GM23338 (cell line): ENCODE data around the gene OR8B12. TPM values are rescaled to one million over a fixed set of nuclear protein-coding genes. Genes with fewer than 3 reads are reported as not detected.

Experiments
- ATAC-seq: fragments of 200-7000 bp; cut with Tn5 transposase; 3 replicates; pipeline ENCODE4 v1.9.1; 2020
- DNase-seq: peaks from one replicate; pipeline ENCODE4 v3.0.0-alpha.2; 2015; ENCODE audit warnings: low spot score
- H2AFZ ChIP-seq: fragments of 200-600 bp; sonication (generic); 2 replicates; pipeline ENCODE4 v1.8.0; 2016; ENCODE audit warnings: antibody characterized with exemption, mild to moderate bottlenecking, moderate library complexity
- H3F3A ChIP-seq: fragments of 200-600 bp; sonication (generic); replicated peaks from 2 replicates; pipeline ENCODE4 v1.8.0; 2017; ENCODE audit warnings: antibody characterized with exemption, mixed run types, low read depth
- H3K27ac ChIP-seq: fragments of 200-600 bp; sonication (generic); 2 replicates; pipeline ENCODE4 v1.6.1; 2016; ENCODE audit warnings: low read depth
- H3K27me3 ChIP-seq: fragments of 200-600 bp; sonication (generic); 2 replicates; pipeline ENCODE4 v1.8.0; 2016; ENCODE audit warnings: mild to moderate bottlenecking, mixed run types, moderate library complexity; ENCODE audit not compliant: insufficient read depth
- H3K36me3 ChIP-seq: fragments of 200-600 bp; sonication (generic); 2 replicates; pipeline ENCODE4 v1.8.0; 2016; ENCODE audit warnings: mild to moderate bottlenecking; ENCODE audit not compliant: insufficient read depth
- H3K4me1 ChIP-seq: fragments of 200-600 bp; sonication (generic); 2 replicates; pipeline ENCODE4 v1.8.0; 2016; ENCODE audit warnings: mild to moderate bottlenecking, moderate library complexity; ENCODE audit not compliant: insufficient read depth
- H3K4me2 ChIP-seq: fragments of 200-600 bp; sonication (generic); 2 replicates; pipeline ENCODE4 v1.7.1; 2017; ENCODE audit warnings: mixed run types
- H3K4me3 ChIP-seq: fragments of 200-600 bp; sonication (generic); 2 replicates; pipeline ENCODE4 v1.6.1; 2016; ENCODE audit warnings: mixed run types
- H3K79me2 ChIP-seq: fragments of 200-600 bp; sonication (generic); replicated peaks from 2 replicates; pipeline ENCODE4 v1.8.0; 2017; ENCODE audit warnings: mild to moderate bottlenecking; ENCODE audit not compliant: insufficient read depth
- H3K9me2 ChIP-seq: fragments of 200-600 bp; sonication (generic); 2 replicates; pipeline ENCODE4 v1.8.0; 2017; ENCODE audit not compliant: insufficient read depth
- H4K20me1 ChIP-seq: fragments of 200-600 bp; sonication (generic); replicated peaks from 2 replicates; pipeline ENCODE4 v1.8.0; 2017; ENCODE audit warnings: mild to moderate bottlenecking; ENCODE audit not compliant: insufficient read depth
- H3K27ac Mint-ChIP-seq: 2 replicates; pipeline ENCODE4 v1.8.0; 2020; ENCODE audit warnings: inconsistent platforms, mild to moderate bottlenecking, moderate library complexity, mixed read lengths
- H3K27me3 Mint-ChIP-seq: 3 replicates; pipeline ENCODE4 v1.8.0; 2022; ENCODE audit warnings: low read depth, mild to moderate bottlenecking, moderate library complexity, mixed read lengths, inconsistent platforms; ENCODE audit not compliant: insufficient read depth, poor library complexity
- H3K36me3 Mint-ChIP-seq: 3 replicates; pipeline ENCODE4 v1.8.0; 2021; ENCODE audit warnings: low read depth, mild to moderate bottlenecking, inconsistent platforms, moderate library complexity, mixed read lengths
- H3K4me1 Mint-ChIP-seq: 3 replicates; pipeline ENCODE4 v1.8.0; 2020; ENCODE audit warnings: mild to moderate bottlenecking, inconsistent platforms, mixed read lengths
- H3K4me3 Mint-ChIP-seq: 3 replicates; pipeline ENCODE4 v1.8.0; 2021; ENCODE audit warnings: moderate library complexity, mild to moderate bottlenecking, inconsistent platforms, mixed read lengths
- H3K9me3 Mint-ChIP-seq: 3 replicates; pipeline ENCODE4 v1.8.0; 2020; ENCODE audit warnings: moderate library complexity, mild to moderate bottlenecking, inconsistent platforms, mixed read lengths
- polyA plus RNA-seq: library from polyadenylated mRNA; unstranded; fragments of >200 nt; fragmentation: Nextera tagmentation; extraction: Ambion mirVana; gene quantifications from 2 replicates; pipeline ENCODE4 v1.2.1, GENCODE V29; 2016
- total RNA-seq: library from RNA; depleted of rRNA; stranded (reverse); fragments of >200 nt; shearing (Covaris generic); gene quantifications from 2 replicates; pipeline ENCODE4 v1.2.3, GENCODE V29; 2014
- TF ChIP-seq, protein P1 (sequence below), 2 experiments: fragments of 200-600 bp in 1 of 2; sonication (generic) in 1 of 2; conservative IDR thresholded peaks; 2 replicates each; pipeline versions ENCODE4 v1.5.1 to v1.6.1; 2016 to 2017; ENCODE audit warnings: antibody characterized with exemption in 2 of 2, low read depth in 2 of 2, mild to moderate bottlenecking in 2 of 2, moderate library complexity in 1 of 2
- TF ChIP-seq, protein P2 (sequence below): fragments of 250-450 bp; sonication (Bioruptor Pico); IDR thresholded peaks from 2 replicates; pipeline ENCODE4 v1.5.0; 2020; ENCODE audit warnings: mild to moderate bottlenecking, moderate library complexity
- TF ChIP-seq, protein P3 (sequence below): IDR thresholded peaks from one replicate; pipeline ENCODE4 v1.6.1; 2018; ENCODE audit warnings: antibody characterized with exemption; ENCODE audit not compliant: unreplicated experiment

The OR8B12 gene
- total and polyA plus RNA-seq, 2 experiments from 2014 or later, result not detected

DNA sequence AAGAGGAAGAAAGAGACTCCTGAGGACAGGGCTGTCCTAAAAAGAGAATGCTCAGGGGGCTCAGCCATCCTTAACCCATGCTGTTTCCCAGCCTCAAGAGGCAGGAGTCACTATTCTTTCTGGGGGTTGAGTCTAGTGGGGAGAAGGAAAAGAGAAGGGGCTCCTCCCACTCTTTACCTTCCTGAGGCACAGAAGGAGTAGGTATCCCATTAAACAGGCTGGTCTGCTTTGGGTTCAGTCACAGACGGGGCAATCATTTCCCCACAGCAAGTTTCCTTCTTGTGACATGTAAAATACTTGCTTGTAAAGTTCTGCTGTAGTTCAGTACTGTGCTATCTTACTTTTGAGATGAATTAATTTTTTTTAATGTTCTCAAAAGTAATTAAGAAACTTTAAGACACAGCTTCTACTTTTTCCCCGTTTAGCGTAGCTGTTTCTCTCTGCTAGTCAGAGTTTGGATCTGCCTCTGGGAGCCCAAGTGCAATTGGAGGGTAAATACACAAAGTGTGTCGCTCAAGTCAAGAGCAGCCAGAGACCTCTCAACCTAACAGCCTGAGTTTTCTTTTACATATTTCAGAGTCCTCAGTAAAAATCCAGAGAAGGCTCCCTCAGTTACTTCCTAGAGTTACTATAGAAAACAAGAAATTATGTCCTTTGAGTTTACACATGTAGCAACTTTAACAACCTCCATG lies 41.4 kb upstream of the OR8B12 start (continued):
- TF ChIP-seq, protein P1, sequence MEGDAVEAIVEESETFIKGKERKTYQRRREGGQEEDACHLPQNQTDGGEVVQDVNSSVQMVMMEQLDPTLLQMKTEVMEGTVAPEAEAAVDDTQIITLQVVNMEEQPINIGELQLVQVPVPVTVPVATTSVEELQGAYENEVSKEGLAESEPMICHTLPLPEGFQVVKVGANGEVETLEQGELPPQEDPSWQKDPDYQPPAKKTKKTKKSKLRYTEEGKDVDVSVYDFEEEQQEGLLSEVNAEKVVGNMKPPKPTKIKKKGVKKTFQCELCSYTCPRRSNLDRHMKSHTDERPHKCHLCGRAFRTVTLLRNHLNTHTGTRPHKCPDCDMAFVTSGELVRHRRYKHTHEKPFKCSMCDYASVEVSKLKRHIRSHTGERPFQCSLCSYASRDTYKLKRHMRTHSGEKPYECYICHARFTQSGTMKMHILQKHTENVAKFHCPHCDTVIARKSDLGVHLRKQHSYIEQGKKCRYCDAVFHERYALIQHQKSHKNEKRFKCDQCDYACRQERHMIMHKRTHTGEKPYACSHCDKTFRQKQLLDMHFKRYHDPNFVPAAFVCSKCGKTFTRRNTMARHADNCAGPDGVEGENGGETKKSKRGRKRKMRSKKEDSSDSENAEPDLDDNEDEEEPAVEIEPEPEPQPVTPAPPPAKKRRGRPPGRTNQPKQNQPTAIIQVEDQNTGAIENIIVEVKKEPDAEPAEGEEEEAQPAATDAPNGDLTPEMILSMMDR (conservative IDR thresholded peaks at IDR 0.05; ENCODE audit: low read depth in 2 of 2), result no peak
- TF ChIP-seq, protein P2, sequence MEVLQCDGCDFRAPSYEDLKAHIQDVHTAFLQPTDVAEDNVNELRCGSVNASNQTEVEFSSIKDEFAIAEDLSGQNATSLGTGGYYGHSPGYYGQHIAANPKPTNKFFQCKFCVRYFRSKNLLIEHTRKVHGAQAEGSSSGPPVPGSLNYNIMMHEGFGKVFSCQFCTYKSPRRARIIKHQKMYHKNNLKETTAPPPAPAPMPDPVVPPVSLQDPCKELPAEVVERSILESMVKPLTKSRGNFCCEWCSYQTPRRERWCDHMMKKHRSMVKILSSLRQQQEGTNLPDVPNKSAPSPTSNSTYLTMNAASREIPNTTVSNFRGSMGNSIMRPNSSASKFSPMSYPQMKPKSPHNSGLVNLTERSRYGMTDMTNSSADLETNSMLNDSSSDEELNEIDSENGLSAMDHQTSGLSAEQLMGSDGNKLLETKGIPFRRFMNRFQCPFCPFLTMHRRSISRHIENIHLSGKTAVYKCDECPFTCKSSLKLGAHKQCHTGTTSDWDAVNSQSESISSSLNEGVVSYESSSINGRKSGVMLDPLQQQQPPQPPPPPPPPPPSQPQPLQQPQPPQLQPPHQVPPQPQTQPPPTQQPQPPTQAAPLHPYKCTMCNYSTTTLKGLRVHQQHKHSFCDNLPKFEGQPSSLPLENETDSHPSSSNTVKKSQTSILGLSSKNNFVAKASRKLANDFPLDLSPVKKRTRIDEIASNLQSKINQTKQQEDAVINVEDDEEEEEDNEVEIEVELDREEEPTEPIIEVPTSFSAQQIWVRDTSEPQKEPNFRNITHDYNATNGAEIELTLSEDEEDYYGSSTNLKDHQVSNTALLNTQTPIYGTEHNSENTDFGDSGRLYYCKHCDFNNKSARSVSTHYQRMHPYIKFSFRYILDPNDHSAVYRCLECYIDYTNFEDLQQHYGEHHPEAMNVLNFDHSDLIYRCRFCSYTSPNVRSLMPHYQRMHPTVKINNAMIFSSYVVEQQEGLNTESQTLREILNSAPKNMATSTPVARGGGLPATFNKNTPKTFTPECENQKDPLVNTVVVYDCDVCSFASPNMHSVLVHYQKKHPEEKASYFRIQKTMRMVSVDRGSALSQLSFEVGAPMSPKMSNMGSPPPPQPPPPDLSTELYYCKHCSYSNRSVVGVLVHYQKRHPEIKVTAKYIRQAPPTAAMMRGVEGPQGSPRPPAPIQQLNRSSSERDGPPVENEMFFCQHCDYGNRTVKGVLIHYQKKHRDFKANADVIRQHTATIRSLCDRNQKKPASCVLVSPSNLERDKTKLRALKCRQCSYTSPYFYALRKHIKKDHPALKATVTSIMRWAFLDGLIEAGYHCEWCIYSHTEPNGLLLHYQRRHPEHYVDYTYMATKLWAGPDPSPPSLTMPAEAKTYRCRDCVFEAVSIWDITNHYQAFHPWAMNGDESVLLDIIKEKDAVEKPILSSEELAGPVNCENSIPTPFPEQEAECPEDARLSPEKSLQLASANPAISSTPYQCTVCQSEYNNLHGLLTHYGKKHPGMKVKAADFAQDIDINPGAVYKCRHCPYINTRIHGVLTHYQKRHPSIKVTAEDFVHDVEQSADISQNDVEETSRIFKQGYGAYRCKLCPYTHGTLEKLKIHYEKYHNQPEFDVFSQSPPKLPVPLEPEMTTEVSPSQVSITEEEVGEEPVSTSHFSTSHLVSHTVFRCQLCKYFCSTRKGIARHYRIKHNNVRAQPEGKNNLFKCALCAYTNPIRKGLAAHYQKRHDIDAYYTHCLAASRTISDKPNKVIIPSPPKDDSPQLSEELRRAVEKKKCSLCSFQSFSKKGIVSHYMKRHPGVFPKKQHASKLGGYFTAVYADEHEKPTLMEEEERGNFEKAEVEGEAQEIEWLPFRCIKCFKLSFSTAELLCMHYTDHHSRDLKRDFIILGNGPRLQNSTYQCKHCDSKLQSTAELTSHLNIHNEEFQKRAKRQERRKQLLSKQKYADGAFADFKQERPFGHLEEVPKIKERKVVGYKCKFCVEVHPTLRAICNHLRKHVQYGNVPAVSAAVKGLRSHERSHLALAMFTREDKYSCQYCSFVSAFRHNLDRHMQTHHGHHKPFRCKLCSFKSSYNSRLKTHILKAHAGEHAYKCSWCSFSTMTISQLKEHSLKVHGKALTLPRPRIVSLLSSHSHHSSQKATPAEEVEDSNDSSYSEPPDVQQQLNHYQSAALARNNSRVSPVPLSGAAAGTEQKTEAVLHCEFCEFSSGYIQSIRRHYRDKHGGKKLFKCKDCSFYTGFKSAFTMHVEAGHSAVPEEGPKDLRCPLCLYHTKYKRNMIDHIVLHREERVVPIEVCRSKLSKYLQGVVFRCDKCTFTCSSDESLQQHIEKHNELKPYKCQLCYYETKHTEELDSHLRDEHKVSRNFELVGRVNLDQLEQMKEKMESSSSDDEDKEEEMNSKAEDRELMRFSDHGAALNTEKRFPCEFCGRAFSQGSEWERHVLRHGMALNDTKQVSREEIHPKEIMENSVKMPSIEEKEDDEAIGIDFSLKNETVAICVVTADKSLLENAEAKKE (CRISPR knock-in tag), result no peak

DNA sequence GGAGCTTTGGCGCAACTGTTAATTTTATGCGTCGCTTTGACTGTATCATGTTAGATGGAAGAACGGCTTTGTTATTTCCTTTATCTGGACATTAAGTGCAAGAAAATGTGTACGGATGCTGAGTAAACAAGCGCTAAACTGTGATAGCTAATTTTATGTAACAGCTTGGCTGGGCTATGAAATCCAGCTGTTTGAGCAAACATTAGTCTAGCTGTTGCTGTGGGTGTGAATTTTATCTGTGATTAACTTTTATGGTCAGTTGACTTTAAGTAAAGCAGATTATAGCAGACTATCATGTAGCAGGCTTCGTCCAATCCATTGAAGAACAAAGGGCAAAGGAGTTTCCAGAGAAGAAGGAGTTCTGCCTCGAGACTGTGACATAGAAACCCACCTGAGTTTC lies 40.3 kb upstream of the OR8B12 start:
- Histone ChIP-seq H3K79me2 (no peaks in the 10 kb centered on the region), H3K36me3 (no peaks in the 10 kb centered on the region), H3F3A (no peaks in the 10 kb centered on the region), H3K9me2 (0 out of 2 replicates have a peak, but pooled peaks cover 4% of the 10 kb centered on the region), H3K27ac (no peak overlapping the region), H2AFZ (no peak overlapping the region), H3K4me3 (no peak overlapping the region), H3K4me2 (no peak overlapping the region), H3K27me3 (no peaks in the 10 kb centered on the region), H4K20me1 (no peaks in the 10 kb centered on the region), H3K4me1 (no peaks in the 10 kb centered on the region)
- Mint-ChIP-seq H3K4me3 (no peak overlapping the region), H3K27me3 (no peaks in the 10 kb centered on the region), H3K36me3 (no peaks in the 10 kb centered on the region), H3K27ac (no peak overlapping the region), H3K4me1 (peaks cover 12% of the 10 kb centered on the region; the same call in 2 of the 3 replicates), H3K9me3 (no peaks in the 10 kb centered on the region)
- ATAC-seq (no peak), DNase-seq (no peak)
- TF ChIP-seq, protein P3, sequence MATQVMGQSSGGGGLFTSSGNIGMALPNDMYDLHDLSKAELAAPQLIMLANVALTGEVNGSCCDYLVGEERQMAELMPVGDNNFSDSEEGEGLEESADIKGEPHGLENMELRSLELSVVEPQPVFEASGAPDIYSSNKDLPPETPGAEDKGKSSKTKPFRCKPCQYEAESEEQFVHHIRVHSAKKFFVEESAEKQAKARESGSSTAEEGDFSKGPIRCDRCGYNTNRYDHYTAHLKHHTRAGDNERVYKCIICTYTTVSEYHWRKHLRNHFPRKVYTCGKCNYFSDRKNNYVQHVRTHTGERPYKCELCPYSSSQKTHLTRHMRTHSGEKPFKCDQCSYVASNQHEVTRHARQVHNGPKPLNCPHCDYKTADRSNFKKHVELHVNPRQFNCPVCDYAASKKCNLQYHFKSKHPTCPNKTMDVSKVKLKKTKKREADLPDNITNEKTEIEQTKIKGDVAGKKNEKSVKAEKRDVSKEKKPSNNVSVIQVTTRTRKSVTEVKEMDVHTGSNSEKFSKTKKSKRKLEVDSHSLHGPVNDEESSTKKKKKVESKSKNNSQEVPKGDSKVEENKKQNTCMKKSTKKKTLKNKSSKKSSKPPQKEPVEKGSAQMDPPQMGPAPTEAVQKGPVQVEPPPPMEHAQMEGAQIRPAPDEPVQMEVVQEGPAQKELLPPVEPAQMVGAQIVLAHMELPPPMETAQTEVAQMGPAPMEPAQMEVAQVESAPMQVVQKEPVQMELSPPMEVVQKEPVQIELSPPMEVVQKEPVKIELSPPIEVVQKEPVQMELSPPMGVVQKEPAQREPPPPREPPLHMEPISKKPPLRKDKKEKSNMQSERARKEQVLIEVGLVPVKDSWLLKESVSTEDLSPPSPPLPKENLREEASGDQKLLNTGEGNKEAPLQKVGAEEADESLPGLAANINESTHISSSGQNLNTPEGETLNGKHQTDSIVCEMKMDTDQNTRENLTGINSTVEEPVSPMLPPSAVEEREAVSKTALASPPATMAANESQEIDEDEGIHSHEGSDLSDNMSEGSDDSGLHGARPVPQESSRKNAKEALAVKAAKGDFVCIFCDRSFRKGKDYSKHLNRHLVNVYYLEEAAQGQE, result no peak
